Neural cell (in vitro differentiated cells): ENCODE results near the gene RHBDF2. TPM values are rescaled to one million over a fixed set of nuclear protein-coding genes. Genes with fewer than 3 reads are reported as not detected.
"Not testable (repeated sequence)": the region's sequence is repeated elsewhere in the genome, so short reads cannot be mapped to it uniquely, and the experiment has no call there.

Source experiments
- H2AFZ ChIP-seq: fragments of 200-600, 300-800 bp; sonication (generic), shearing (Covaris generic); 2 replicates; pipeline ENCODE4 v1.6.0; 2014; ENCODE audit warnings: low read depth, mild to moderate bottlenecking, antibody characterized with exemption, low read length, moderate library complexity
- H3F3A ChIP-seq: fragments of 200-600 bp; shearing (Covaris generic); 2 replicates; pipeline ENCODE4 v1.6.1; 2016; ENCODE audit warnings: mild to moderate bottlenecking, moderate library complexity, mixed read lengths, antibody characterized with exemption, low read length; ENCODE audit not compliant: insufficient read depth, poor library complexity, severe bottlenecking
- H3K27ac ChIP-seq: fragments of 200-600, 300-800 bp; sonication (generic), shearing (Covaris generic); 2 replicates; pipeline ENCODE4 v1.5.1; 2014; ENCODE audit warnings: mild to moderate bottlenecking, low read length, moderate library complexity
- H3K27me3 ChIP-seq: fragments of 300-800, 200-600 bp; sonication (generic), shearing (Covaris generic); 2 replicates; pipeline ENCODE4 v1.6.0; 2014; ENCODE audit warnings: mild to moderate bottlenecking, low read depth, low read length, moderate library complexity; ENCODE audit not compliant: insufficient read depth
- H3K36me3 ChIP-seq: fragments of 300-800, 200-600 bp; sonication (generic), shearing (Covaris generic); 2 replicates; pipeline ENCODE4 v1.5.1; 2014; ENCODE audit warnings: mild to moderate bottlenecking, antibody characterized with exemption, low read length, moderate library complexity; ENCODE audit not compliant: insufficient read depth
- H3K4me2 ChIP-seq: fragments of 300-800, 200-600 bp; sonication (generic), shearing (Covaris generic); 2 replicates; pipeline ENCODE4 v1.6.0; 2014; ENCODE audit warnings: mild to moderate bottlenecking, low read length
- H3K4me3 ChIP-seq: fragments of 300-800, 200-600 bp; sonication (generic), shearing (Covaris generic); 2 replicates; pipeline ENCODE4 v1.5.1; 2014; ENCODE audit warnings: mild to moderate bottlenecking, low read length, moderate library complexity
- H3K79me2 ChIP-seq: fragments of 200-600 bp; shearing (Covaris generic); replicated peaks from 2 replicates; pipeline ENCODE4 v1.6.0; 2014; ENCODE audit warnings: mild to moderate bottlenecking, low read length, moderate library complexity; ENCODE audit not compliant: insufficient read depth
- H3K9ac ChIP-seq: fragments of 300-800, 200-600 bp; sonication (generic), shearing (Covaris generic); 2 replicates; pipeline ENCODE4 v1.6.1; 2016; ENCODE audit warnings: mild to moderate bottlenecking, low read length, mixed read lengths
- H3K9me2 ChIP-seq: fragments of 200-600 bp; shearing (Covaris generic); 2 replicates; pipeline ENCODE4 v1.6.1; 2016; ENCODE audit warnings: mild to moderate bottlenecking, low read length, mixed read lengths; ENCODE audit not compliant: insufficient read depth
- H3K9me3 ChIP-seq: fragments of 200-600, 300-800 bp; sonication (generic), shearing (Covaris generic); 2 replicates; pipeline ENCODE4 v1.6.1; 2016; ENCODE audit warnings: mild to moderate bottlenecking, mixed run types, low read length, moderate library complexity, mixed read lengths
- H4K20me1 ChIP-seq: fragments of 200-600 bp; shearing (Covaris generic); 2 replicates; pipeline ENCODE4 v1.6.1; 2016; ENCODE audit warnings: mild to moderate bottlenecking, mixed run types; ENCODE audit not compliant: insufficient read depth
- EP300 ChIP-seq: fragments of 450-650 bp; conservative IDR thresholded peaks from 2 replicates; pipeline ENCODE4 v1.6.1; 2014; ENCODE audit warnings: antibody characterized with exemption, mild to moderate bottlenecking, moderate library complexity; ENCODE audit not compliant: poor library complexity, severe bottlenecking
- EZH2 ChIP-seq: fragments of 200-600, 300-800 bp; shearing (Covaris generic), sonication (generic); IDR thresholded peaks from 2 replicates; pipeline ENCODE4 v1.6.1; 2014; ENCODE audit warnings: antibody characterized with exemption, low read length, borderline replicate concordance, mild to moderate bottlenecking; ENCODE audit not compliant: insufficient read depth, poor library complexity, severe bottlenecking
- MXI1 ChIP-seq: fragments of 450-650 bp; conservative IDR thresholded peaks from 2 replicates; pipeline ENCODE4 v1.6.1; 2014; ENCODE audit warnings: antibody characterized with exemption, mild to moderate bottlenecking; ENCODE audit not compliant: poor library complexity, severe bottlenecking
- POLR2AphosphoS5 ChIP-seq: IDR thresholded peaks from 2 replicates; pipeline ENCODE4 v1.6.1; 2012
- RAD21 ChIP-seq: fragments of 450-650 bp; conservative IDR thresholded peaks from 2 replicates; pipeline ENCODE4 v1.6.1; 2014; ENCODE audit warnings: antibody characterized with exemption, mild to moderate bottlenecking, moderate library complexity
- REST ChIP-seq: IDR thresholded peaks from 2 replicates; pipeline ENCODE4 v1.6.1; 2012; ENCODE audit warnings: borderline replicate concordance
- SMC3 ChIP-seq: fragments of 450-650 bp; conservative IDR thresholded peaks from 2 replicates; pipeline ENCODE4 v1.6.1; 2014; ENCODE audit warnings: antibody characterized with exemption, mild to moderate bottlenecking, moderate library complexity; ENCODE audit not compliant: poor library complexity
- TAF1 ChIP-seq: IDR thresholded peaks from 2 replicates; pipeline ENCODE4 v1.6.1; 2012; ENCODE audit warnings: low read depth
- polyA plus RNA-seq: library from polyadenylated mRNA; depleted of rRNA; stranded (reverse); fragments of >200 nt; gene quantifications from 2 replicates; pipeline ENCODE4 v1.2.3, GENCODE V29; 2014
- TF ChIP-seq, protein P1 (sequence below): fragments of 450-650 bp; IDR thresholded peaks from 2 replicates; pipeline ENCODE4 v1.5.1; 2014; ENCODE audit warnings: antibody characterized with exemption, mild to moderate bottlenecking, moderate library complexity; ENCODE audit not compliant: poor library complexity, severe bottlenecking

The RHBDF2 gene
- polyA plus RNA-seq, 1 donor from 2014 or later: not detected

- not testable (repeated sequence) for H3K27me3 ChIP-seq, H3K4me3 ChIP-seq, H3K79me2 ChIP-seq, H3K9me3 ChIP-seq, H3K9me2 ChIP-seq, H3F3A ChIP-seq, H3K9ac ChIP-seq, H3K36me3 ChIP-seq, H3K27ac ChIP-seq, H4K20me1 ChIP-seq, H3K4me2 ChIP-seq, H2AFZ ChIP-seq
Observed at GRCh38 chr17:76525513-76525833, 24.2 kb upstream of the RHBDF2 start.

DNA sequence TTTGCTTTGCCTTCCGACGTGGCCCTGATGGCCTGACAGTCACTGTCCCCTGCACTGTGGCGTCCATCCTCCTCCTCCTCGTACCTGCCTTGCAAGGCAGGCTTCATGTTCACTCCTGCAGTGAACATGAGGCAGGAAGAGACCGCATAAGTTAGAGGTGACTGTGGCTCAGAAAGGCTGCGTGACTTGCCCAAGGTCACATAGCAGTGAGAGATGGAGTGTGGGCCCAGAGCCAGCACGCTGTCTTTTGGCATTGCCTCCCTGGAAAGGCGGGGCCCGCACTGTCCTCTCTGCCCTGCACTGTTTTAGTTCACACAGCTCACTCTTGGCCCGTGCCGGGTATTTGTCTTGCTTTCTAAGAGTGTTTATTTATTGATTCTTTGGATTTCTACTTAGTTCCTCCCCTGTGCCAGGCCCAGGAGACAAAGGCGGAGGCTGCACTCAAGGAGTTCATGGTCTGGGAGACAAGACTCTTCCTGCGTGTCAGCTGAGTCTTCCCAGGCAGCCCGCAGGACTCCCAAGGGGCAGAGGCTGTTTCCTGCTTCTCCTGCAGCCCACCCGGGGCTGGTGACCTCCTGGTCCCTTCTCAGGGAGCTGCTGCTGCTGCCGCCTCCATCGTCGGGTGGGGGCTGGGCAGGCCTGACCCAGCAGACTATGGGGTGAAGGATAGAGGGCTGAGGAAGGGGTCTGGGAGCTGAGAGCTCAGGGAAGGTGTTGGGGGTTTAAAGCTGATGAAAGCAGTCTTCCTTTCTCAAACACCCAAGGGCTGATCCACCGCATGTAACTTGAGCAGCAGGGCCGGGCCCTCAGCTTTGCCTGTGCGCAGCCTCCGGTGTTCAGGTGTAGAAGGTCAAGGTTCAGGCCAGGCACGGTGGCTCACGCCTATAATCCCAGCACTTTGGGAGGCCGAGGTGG lies 23.6 kb upstream of the RHBDF2 start:
- H3K27ac ChIP-seq: no peak overlapping the region
- H2AFZ ChIP-seq: no peak overlapping the region
- no peak overlapping the region for H3K9ac ChIP-seq
- H4K20me1 ChIP-seq: no peaks in the 10 kb centered on the region
- H3K27me3 ChIP-seq: no peaks in the 10 kb centered on the region
- H3K9me2 ChIP-seq: no peaks in the 10 kb centered on the region
- H3K4me3 ChIP-seq: no peak overlapping the region
- no peak overlapping the region for H3K4me2 ChIP-seq
- TF ChIP-seq SMC3 (no peak), POLR2AphosphoS5 (no peak), MXI1 (no peak), EP300 (no peak), TAF1 (no peak), RAD21 (no peak), EZH2 (no peak)
- TF ChIP-seq, protein P1, sequence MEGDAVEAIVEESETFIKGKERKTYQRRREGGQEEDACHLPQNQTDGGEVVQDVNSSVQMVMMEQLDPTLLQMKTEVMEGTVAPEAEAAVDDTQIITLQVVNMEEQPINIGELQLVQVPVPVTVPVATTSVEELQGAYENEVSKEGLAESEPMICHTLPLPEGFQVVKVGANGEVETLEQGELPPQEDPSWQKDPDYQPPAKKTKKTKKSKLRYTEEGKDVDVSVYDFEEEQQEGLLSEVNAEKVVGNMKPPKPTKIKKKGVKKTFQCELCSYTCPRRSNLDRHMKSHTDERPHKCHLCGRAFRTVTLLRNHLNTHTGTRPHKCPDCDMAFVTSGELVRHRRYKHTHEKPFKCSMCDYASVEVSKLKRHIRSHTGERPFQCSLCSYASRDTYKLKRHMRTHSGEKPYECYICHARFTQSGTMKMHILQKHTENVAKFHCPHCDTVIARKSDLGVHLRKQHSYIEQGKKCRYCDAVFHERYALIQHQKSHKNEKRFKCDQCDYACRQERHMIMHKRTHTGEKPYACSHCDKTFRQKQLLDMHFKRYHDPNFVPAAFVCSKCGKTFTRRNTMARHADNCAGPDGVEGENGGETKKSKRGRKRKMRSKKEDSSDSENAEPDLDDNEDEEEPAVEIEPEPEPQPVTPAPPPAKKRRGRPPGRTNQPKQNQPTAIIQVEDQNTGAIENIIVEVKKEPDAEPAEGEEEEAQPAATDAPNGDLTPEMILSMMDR: no peak
- no peaks in the 10 kb centered on the region for H3K79me2 ChIP-seq
- no peaks in the 10 kb centered on the region for H3K9me3 ChIP-seq
- no peaks in the 10 kb centered on the region for H3F3A ChIP-seq
- H3K36me3 ChIP-seq: no peaks in the 10 kb centered on the region

- Histone ChIP-seq H3K27me3 (no peaks in the 10 kb centered on the region), H3K4me3 (no peak overlapping the region), H3K79me2 (no peaks in the 10 kb centered on the region), H3K9me2 (no peaks in the 10 kb centered on the region), H3K9me3 (no peaks in the 10 kb centered on the region), H3K4me2 (no peak overlapping the region), H3F3A (no peaks in the 10 kb centered on the region), H3K27ac (no peak overlapping the region), H4K20me1 (no peaks in the 10 kb centered on the region), H3K36me3 (no peaks in the 10 kb centered on the region), H3K9ac (no peak overlapping the region), H2AFZ (no peak overlapping the region)
- peak; percentile 96 for TF ChIP-seq SMC3
- no peak for TF ChIP-seq EZH2
- TF ChIP-seq REST: no peak
- TF ChIP-seq, protein P1: peak; percentile 97
- peak; percentile 14 for TF ChIP-seq EP300
- peak; percentile 94 for TF ChIP-seq RAD21
- no peak for TF ChIP-seq POLR2AphosphoS5
- TF ChIP-seq MXI1: peak; percentile 21
Observed at GRCh38 chr17:76523084-76524037, 22.1 kb upstream of the RHBDF2 start.
